ENCODE data around the gene OR7G3.

Gene OR7G3

GRCh38 chr19:9086761-9087160 is 40.0 kb downstream of the OR7G3 start, which contains the start of gene OR1M1:
TSS of gene OR1M1 (plus strand) at chr19:9087061. CDS start at chr19:9093245, 6,184 bp downstream.
- no peak for DNase-seq

- no peak for DNase-seq
Measured at GRCh38 chr19:9078651-9079050, 48.1 kb downstream of the OR7G3 start.

- DNase-seq, result no peak
Measured at GRCh38 chr19:9076901-9077300, 49.8 kb downstream of the OR7G3 start.
